HepG2 (cell line): Measurements from ENCODE around the gene CASP3. TPM values are rescaled to one million over a fixed set of nuclear protein-coding genes. Genes with fewer than 3 reads are reported as not detected.
A peak's percentile ranks its signal among the peaks of the same experiment; 100 is the strongest.

Experiments
- KAT8 ChIP-seq: IDR thresholded peaks from 2 replicates; pipeline ENCODE4 v1.6.1; 2016; ENCODE audit warnings: missing genetic modification reagents, missing compliant biosample characterization
- LRRFIP1 ChIP-seq: sonication (generic); formaldehyde crosslinking; conservative IDR thresholded peaks from 2 replicates; pipeline ENCODE4 v1.4.0; 2020; ENCODE audit warnings: missing genetic modification reagents
- MED8 ChIP-seq: sonication (generic); formaldehyde crosslinking; IDR thresholded peaks from 2 replicates; pipeline ENCODE4 v1.8.1; 2023; ENCODE audit warnings: mild to moderate bottlenecking, missing genetic modification reagents; ENCODE audit not compliant: insufficient replicate concordance
- NFYB ChIP-seq: sonication (generic); formaldehyde crosslinking; IDR thresholded peaks from 2 replicates; pipeline ENCODE4 v1.4.0; 2020; ENCODE audit warnings: missing genetic modification reagents
- NPAS2 ChIP-seq: sonication (generic); formaldehyde crosslinking; IDR thresholded peaks from 2 replicates; pipeline ENCODE4 v1.8.0; 2022; ENCODE audit warnings: mild to moderate bottlenecking, missing genetic modification reagents, borderline replicate concordance
- PHF20 ChIP-seq: sonication (generic); formaldehyde crosslinking; IDR thresholded peaks from 2 replicates; pipeline ENCODE4 v1.5.0; 2020; ENCODE audit warnings: mild to moderate bottlenecking, missing genetic modification reagents
- SIN3A ChIP-seq: IDR thresholded peaks from 2 replicates; pipeline ENCODE4 v1.6.1; 2011; ENCODE audit warnings: low read depth, mild to moderate bottlenecking, control low read depth, low read length, borderline replicate concordance
- SOX6 ChIP-seq, 2 experiments: fragments of 450-650 bp in 1 of 2; sonication (generic) in 1 of 2; formaldehyde crosslinking in 1 of 2; IDR thresholded peaks; 2 replicates each; pipeline versions ENCODE4 v1.4.0 to v1.6.1; 2017 to 2020; ENCODE audit warnings: antibody characterized with exemption in 1 of 2, mild to moderate bottlenecking in 1 of 2, missing genetic modification reagents in 1 of 2
- YEATS2 ChIP-seq: sonication (generic); formaldehyde crosslinking; IDR thresholded peaks from 2 replicates; pipeline ENCODE4 v1.4.0; 2020; ENCODE audit warnings: missing genetic modification reagents, borderline replicate concordance
- ZNF101 ChIP-seq: sonication (generic); formaldehyde crosslinking; IDR thresholded peaks from 2 replicates; pipeline ENCODE4 v1.4.0; 2020; ENCODE audit warnings: mild to moderate bottlenecking, low read depth, missing genetic modification reagents, borderline replicate concordance
- ZNF446 ChIP-seq: sonication (generic); formaldehyde crosslinking; IDR thresholded peaks from 2 replicates; pipeline ENCODE4 v1.5.0; 2020; ENCODE audit warnings: mild to moderate bottlenecking, missing genetic modification reagents
- ZNF598 ChIP-seq: sonication (generic); formaldehyde crosslinking; IDR thresholded peaks from 2 replicates; pipeline ENCODE4 v1.5.1; 2020; ENCODE audit warnings: mild to moderate bottlenecking, missing genetic modification reagents, borderline replicate concordance
- ZNF691 ChIP-seq: sonication (generic); formaldehyde crosslinking; IDR thresholded peaks from 2 replicates; pipeline ENCODE4 v1.4.0; 2020; ENCODE audit warnings: missing genetic modification reagents, low read depth, mild to moderate bottlenecking, borderline replicate concordance
- ZNF703 ChIP-seq: sonication (generic); formaldehyde crosslinking; IDR thresholded peaks from 2 replicates; pipeline ENCODE4 v1.5.1; 2020; ENCODE audit warnings: missing genetic modification reagents, mild to moderate bottlenecking, moderate library complexity, borderline replicate concordance
- polyA plus RNA-seq, 8 experiments: library from polyadenylated mRNA; depleted of rRNA in 3 of 8; stranded (reverse) in 7 of 8; unstranded in 1 of 8; fragments of >200 nt; fragmentation: Illumina TruSeq in 4 of 8; extraction: Trizol in 4 of 8; gene quantifications; 2 replicates each; pipeline versions ENCODE4 v1.2.1 to v1.2.3, GENCODE V29; 2011 to 2016; ENCODE audit warnings: low read depth in 4 of 8, missing spikeins in 1 of 8, mixed read lengths in 1 of 8; ENCODE audit not compliant: insufficient read depth in 1 of 8
- total RNA-seq, 5 experiments: library from RNA; depleted of rRNA; stranded (reverse); fragments of >200 nt; fragmentation: Illumina TruSeq; extraction: Trizol; gene quantifications; 2 replicates each; pipeline ENCODE4 v1.2.3, GENCODE V29; 2016; ENCODE audit warnings: low read depth in 1 of 5
- TF ChIP-seq, protein P1 (sequence below): sonication (generic); formaldehyde crosslinking; IDR thresholded peaks from 2 replicates; pipeline ENCODE4 v1.9.0; 2021; ENCODE audit warnings: missing genetic modification reagents, borderline replicate concordance
- TF ChIP-seq, protein P2 (sequence below): conservative IDR thresholded peaks from 2 replicates; pipeline ENCODE4 v1.6.1; 2018; ENCODE audit warnings: missing genetic modification reagents
- TF ChIP-seq, protein P3 (sequence below): IDR thresholded peaks from 2 replicates; pipeline ENCODE4 v1.6.1; 2016; ENCODE audit warnings: low read depth
- TF ChIP-seq, protein P4 (sequence below): sonication (generic); formaldehyde crosslinking; conservative IDR thresholded peaks from 2 replicates; pipeline ENCODE4 v1.5.0; 2020; ENCODE audit warnings: missing genetic modification reagents

CASP3 gene
- total and polyA plus RNA-seq, 2 of the 13 experiments (the other 11 are each of a cell fraction or from before 2014, with no cell fraction given), result 26.0 to 77.8 TPM

- TF ChIP-seq, protein P1, sequence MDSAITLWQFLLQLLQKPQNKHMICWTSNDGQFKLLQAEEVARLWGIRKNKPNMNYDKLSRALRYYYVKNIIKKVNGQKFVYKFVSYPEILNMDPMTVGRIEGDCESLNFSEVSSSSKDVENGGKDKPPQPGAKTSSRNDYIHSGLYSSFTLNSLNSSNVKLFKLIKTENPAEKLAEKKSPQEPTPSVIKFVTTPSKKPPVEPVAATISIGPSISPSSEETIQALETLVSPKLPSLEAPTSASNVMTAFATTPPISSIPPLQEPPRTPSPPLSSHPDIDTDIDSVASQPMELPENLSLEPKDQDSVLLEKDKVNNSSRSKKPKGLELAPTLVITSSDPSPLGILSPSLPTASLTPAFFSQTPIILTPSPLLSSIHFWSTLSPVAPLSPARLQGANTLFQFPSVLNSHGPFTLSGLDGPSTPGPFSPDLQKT (CRISPR knock-in tag), result no peak
- TF ChIP-seq ZNF691 (CRISPR knock-in tag), result peak; percentile 62; the same call in 1 of the 2 replicates
- TF ChIP-seq YEATS2 (CRISPR knock-in tag), result 0 out of 2 replicates have a peak, but pooled peaks have one; percentile 8
- TF ChIP-seq, protein P2, sequence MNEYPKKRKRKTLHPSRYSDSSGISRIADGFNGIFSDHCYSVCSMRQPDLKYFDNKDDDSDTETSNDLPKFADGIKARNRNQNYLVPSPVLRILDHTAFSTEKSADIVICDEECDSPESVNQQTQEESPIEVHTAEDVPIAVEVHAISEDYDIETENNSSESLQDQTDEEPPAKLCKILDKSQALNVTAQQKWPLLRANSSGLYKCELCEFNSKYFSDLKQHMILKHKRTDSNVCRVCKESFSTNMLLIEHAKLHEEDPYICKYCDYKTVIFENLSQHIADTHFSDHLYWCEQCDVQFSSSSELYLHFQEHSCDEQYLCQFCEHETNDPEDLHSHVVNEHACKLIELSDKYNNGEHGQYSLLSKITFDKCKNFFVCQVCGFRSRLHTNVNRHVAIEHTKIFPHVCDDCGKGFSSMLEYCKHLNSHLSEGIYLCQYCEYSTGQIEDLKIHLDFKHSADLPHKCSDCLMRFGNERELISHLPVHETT, result no peak; the same call in 1 of the 2 replicates
- 0 out of 2 replicates have a peak, but pooled peaks have one; percentile 69 for TF ChIP-seq ZNF598
- no peak for TF ChIP-seq MED8 (CRISPR knock-in tag)
- TF ChIP-seq, protein P3, sequence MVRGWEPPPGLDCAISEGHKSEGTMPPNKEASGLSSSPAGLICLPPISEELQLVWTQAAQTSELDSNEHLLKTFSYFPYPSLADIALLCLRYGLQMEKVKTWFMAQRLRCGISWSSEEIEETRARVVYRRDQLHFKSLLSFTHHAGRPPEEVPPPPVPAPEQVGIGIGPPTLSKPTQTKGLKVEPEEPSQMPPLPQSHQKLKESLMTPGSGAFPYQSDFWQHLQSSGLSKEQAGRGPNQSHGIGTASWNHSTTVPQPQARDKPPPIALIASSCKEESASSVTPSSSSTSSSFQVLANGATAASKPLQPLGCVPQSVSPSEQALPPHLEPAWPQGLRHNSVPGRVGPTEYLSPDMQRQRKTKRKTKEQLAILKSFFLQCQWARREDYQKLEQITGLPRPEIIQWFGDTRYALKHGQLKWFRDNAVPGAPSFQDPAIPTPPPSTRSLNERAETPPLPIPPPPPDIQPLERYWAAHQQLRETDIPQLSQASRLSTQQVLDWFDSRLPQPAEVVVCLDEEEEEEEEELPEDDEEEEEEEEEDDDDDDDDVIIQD, result no peak
- TF ChIP-seq NFYB (CRISPR knock-in tag), result no peak
- TF ChIP-seq SOX6 (IDR thresholded peaks at IDR 0.05), result no peak
- no peak for TF ChIP-seq SOX6 (CRISPR knock-in tag; IDR thresholded peaks at IDR 0.05)
- 0 out of 2 replicates have a peak, but pooled peaks have one; percentile 23 for TF ChIP-seq KAT8 (CRISPR knock-in tag)
- TF ChIP-seq NPAS2, result no peak
- peak; percentile 33; the same call in 1 of the 2 replicates for TF ChIP-seq PHF20 (CRISPR knock-in tag)
- no peak for TF ChIP-seq SIN3A
- TF ChIP-seq, protein P4, sequence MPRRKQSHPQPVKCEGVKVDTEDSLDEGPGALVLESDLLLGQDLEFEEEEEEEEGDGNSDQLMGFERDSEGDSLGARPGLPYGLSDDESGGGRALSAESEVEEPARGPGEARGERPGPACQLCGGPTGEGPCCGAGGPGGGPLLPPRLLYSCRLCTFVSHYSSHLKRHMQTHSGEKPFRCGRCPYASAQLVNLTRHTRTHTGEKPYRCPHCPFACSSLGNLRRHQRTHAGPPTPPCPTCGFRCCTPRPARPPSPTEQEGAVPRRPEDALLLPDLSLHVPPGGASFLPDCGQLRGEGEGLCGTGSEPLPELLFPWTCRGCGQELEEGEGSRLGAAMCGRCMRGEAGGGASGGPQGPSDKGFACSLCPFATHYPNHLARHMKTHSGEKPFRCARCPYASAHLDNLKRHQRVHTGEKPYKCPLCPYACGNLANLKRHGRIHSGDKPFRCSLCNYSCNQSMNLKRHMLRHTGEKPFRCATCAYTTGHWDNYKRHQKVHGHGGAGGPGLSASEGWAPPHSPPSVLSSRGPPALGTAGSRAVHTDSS (CRISPR knock-in tag), result no peak
- TF ChIP-seq ZNF703 (CRISPR knock-in tag), result no peak
- no peak for TF ChIP-seq LRRFIP1 (CRISPR knock-in tag)
- no peak for TF ChIP-seq ZNF101
- no peak for TF ChIP-seq ZNF446
Observed at GRCh38 chr4:184649971-184650855, 966 bp upstream of the CASP3 start (continued).
